Left hindlimb (tissue), 1 donor: ENCODE results near the gene CDCP2.
"Not testable (repeated sequence)": the region's sequence is repeated elsewhere in the genome, so short reads cannot be mapped to it uniquely, and the experiment has no call there.

Experiments used
- DNase-seq: peaks from one replicate; pipeline ENCODE4 v3.0.0-alpha.2; 2018

Gene CDCP2

GRCh38 chr1:54112705-54113368 is 40.0 kb downstream of the CDCP2 start:
- no peak for DNase-seq

- DNase-seq: no peak
These were observed 40.8 kb downstream of the CDCP2 start for GRCh38 chr1:54112027-54112426.

DNA sequence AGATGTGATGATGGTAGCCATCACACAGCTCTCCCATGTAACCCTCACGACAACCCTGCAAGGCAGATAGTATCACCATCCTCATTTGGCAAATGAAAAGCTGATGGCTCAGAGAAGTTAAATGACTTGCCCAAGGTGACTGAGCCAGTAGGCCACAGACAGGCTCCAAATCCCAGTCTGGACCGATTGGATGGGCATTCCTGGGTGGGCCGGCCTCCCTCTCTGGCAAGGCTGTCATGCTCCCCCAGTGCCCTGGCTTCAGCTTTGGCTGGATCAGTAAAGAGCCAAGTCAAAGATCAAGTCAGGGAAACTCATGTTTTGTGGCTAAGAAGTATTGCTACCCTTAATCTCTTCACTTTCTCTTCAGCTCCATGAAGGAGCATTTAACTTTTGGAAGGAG is 41.2 kb downstream of the CDCP2 start:
- DNase-seq: no peak

DNA sequence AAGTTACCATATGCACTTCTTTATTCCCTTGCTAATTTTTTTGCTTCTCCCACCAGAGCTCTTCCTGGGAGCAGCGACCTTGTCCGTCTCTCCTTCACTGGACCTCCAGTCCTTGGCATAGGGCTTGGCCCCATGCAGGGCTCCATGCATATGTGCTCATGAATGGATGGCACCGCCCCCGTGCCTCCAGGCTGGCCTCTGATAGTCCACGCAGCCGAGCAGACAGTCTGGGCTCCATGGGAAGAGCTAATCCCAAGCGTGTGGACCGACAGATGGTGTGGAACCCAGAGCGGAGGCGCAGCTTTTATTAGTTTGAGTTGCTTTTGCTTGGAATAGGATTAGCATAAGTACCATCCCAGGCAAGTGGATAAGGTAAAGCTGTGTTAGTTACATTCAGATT is 41.8 kb downstream of the CDCP2 start:
- DNase-seq: no peak

DNA sequence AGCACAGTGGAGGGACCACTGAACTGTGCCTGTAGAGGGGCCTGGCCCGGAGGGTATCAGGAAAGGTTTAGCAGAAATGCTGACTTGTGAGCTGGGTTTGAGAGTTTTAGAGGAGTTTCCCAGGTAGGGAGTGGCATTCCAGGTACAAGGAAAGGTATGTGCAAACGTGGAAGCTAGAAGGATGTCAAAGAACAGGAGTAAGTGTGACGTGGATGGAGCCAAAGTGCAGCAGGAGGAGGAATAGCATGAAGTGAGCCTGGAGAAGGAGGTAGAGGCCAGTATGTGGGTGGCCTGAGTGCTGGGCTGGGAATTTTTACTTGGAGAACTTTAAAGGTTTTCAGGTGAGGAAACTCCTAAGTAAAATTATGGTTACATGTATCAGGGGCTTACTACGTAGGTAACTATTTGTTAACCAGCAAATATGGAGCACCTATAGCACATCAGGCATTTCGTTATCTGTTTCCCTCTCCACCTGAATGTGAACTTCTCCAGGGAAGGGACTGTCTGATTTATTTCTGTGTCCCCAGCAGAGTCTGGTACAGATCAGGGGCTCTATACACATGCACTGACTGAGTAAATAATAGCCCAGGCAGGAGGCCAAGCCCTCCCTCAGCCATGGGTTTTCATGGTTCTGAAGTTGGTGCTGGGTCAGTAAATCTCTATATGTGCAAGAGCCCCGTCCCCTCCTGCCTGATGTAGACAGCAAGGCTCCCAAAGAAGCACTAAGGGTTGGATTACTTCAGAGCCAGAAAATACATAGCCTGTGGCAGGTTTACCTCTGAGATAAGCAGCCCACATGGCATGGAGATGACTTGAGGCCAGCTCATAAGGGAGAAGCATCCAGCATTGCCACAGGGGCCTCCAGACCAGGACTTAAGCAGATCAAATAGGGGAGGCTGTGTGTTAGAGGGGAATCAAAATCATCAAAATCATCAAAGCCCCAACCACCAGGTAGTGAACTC is 43.4 kb downstream of the CDCP2 start:
- no peak for DNase-seq

DNA sequence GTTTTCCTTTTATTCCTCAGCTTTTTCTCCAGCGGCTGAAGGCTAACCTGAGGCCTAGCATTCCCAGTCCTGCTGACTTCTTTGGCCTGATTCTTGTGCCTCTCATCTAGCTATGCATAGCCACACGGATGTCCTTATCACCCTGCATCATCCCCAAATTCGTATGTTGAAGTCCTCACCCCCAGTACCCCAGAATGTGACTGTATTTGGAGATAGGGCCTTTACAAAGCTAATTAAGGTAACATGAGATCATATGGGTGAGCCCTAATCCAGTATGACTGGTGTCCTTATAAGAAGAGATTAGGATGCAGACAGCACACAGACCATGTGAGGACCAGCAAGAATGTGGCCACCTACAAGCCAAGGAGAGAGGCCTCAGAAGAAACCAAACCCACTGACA is 44.6 kb downstream of the CDCP2 start:
- no peak for DNase-seq

DNA sequence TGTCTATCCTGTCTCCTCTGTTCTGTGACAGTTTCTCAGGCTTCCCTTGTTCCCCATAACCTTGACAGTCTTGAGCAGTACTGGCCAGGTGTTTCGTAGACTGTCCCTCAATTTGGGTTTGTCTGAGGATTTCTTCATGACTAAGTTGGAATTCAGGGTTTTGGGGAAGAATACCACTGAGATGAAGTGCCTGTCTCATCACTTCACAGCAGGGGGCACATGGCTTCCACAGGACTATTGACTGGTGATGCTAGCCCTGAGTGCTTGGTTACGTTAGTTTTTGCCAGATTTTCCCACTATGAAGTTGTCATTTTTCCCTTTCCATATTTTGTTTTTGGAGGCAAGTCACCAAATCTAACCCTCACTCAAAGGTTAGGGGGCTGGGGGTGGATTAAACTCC is 45.7 kb downstream of the CDCP2 start:
- DNase-seq: no peak

- no peak for DNase-seq
These were observed 47.0 kb downstream of the CDCP2 start for GRCh38 chr1:54105736-54106269.

- DNase-seq: no peak
These were observed 47.7 kb downstream of the CDCP2 start for GRCh38 chr1:54105080-54105479.

DNA sequence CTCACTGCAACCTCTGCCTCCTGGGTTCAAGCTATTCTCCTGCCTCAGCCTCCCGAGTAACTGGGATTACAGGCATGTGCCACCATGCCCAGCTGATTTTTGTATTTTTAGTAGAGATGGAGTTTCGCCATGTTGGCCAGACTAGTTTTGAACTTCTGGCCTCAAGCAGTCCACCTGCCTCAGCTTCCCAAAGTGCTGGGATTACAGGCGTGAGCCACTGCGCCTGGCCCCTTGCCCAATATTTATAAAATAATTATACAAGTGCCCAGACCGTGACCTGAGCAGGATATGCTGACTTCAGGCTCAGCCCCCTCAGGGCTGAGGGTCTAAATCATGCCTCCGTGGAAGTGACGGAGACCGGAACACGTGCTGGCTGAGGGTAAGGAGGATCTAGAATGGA is 48.2 kb downstream of the CDCP2 start:
- not testable (repeated sequence) for DNase-seq

DNA sequence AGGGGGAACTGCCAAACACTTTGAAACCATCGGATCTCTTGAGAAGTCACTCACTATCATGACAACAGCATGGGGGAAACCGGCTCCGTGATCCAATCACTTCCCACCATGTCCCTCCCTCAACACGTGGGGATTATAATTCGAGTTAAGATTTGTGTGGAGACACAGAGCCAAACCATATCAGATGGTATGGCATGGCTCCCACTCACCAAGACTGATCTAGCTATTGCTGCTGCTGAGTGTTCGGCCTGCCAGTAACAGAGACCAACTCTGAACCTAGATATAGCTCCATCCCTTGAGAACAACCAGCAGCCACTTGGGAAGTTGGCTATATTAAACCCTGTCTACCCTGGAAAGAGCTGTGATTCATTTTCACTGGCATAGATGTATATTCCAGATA is 49.4 kb downstream of the CDCP2 start:
- no peak for DNase-seq

GRCh38 chr1:54100500-54100899 is 52.3 kb downstream of the CDCP2 start:
- no peak for DNase-seq

GRCh38 chr1:54099061-54099610 is 53.7 kb downstream of the CDCP2 start:
- no peak for DNase-seq

GRCh38 chr1:54096877-54097240 is 55.9 kb downstream of the CDCP2 start:
- no peak for DNase-seq

DNA sequence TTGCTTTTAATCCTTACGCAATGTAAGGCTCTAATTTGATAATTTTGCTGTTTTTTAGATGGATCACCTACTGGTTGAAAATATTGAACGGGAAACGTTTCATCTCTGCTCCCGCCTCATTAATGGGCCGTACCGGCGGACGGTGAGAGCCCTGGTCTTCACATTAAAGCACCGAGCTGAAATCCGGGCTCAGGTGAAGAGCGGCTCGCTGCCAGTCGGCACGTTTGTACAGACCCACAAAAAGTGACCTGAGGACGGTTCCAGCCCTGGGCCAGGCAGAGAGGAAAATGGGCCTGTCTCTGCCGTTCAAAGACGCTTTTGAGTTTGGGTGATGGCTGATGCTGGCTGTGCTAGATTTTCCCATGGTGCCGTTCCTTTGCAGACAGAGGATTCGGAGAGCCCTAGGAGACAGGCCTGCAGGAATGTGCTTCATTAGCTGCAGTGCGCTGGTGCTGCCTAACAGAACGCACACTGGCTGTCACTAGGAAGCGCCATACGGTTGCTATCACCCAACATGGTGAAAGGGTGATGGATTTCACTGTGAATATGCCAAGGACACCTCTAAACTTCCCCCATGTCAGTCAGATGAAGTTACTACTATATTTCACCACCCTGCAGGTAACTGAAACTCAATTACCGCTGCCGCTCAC is 56.4 kb downstream of the CDCP2 start:
- DNase-seq: no peak

GRCh38 chr1:54095546-54096226 is 57.1 kb downstream of the CDCP2 start:
- DNase-seq: no peak

DNA sequence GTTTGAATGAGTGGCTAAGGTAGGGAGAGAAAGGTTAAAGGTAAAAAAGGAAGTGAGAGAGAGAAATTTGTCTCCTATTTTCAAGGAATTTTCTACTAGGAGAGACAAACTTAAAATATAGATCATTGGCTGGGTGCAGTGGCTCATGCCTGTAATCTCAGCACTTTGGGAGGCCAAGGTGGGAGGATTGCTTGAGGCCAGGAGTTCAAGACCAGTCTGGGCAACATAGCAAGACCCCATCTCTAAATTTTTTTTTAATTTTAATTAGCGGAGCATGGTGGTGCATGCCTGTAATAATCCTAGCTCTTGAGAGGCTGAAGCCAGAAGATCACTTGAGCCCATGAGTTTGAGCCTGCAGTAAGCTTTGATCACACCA is 58.1 kb downstream of the CDCP2 start:
- not testable (repeated sequence) for DNase-seq

DNA sequence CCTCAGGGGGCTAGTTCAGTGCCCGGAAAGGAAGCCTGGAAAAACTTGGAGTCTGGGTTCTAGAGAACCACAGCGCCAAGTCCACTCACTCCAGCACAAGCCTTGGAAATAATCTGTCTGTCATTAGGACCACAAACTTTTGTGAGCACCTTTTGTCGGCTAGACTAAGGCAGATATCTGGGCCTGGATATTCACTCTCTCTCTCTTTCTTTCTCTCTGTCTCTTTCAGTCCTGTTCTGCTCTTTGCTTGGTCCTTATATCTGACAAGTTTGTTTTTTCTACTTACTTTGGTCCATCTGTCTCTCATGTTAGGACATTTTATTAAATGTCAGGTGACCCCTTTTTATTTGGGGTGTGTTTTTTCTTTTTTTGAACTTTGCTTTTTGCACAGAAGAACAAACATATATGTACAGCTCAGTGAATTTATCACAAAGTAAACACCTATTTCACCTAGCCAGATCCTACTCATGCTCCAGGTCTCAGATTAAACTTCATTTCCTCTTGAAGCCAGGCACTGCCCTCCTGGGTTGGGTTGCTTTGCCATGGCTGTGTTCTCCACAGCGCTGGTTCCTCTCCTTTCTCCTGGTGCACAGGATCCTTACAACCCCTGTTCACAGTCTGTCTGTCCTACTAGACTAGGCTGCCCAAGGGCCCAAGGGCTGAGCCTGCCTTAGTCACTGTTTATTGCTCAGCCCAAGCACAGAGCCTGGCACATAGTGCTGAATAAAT is 58.6 kb downstream of the CDCP2 start:
- DNase-seq: no peak

DNA sequence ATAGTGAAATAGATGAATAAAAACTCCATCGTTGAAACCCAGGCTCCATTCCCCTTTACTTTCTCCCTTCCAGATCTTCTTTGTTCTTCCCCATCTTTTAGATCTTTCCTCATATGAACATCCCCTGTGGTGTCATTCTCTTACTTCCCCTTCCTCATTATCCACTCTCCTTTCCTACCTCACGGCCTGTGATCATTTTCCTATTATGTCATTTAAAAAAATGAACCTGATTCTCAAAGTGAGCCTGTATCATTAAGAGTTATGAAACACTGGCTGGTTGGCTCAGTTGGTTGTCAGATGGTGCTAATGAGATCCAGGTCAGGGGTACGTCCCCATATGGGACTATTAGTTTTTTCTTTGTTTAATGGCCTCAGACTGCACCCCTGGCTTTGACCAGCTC is 61.1 kb downstream of the CDCP2 start:
- DNase-seq: no peak

GRCh38 chr1:54088385-54088784 is 64.4 kb downstream of the CDCP2 start:
- DNase-seq: no peak

GRCh38 chr1:54086754-54087153 is 66.0 kb downstream of the CDCP2 start:
- DNase-seq: no peak

DNA sequence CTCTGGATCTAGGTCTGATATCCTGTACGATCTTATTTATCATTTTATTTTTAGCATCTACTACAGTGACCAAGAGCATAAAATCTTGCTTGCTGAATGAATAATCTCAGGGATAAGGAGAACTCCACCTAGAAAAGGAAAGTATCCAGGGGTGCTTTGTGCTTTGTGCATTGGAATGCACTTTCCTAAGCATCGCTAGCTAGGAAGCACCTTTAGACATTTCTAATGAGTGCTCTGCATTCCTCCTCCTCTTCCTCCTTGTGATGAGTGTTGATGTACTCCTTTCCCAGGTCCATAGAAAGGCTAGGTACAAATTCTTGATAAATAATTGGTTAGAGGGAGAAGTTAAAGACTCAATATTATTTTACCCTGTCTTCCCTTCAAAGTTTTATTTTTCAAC is 68.0 kb downstream of the CDCP2 start:
- DNase-seq: no peak
